ENCODE data around the gene CLPTM1L.
"Not testable (repeated sequence)": the region's sequence is repeated elsewhere in the genome, so short reads cannot be mapped to it uniquely, and the experiment has no call there.

The CLPTM1L gene

DNA sequence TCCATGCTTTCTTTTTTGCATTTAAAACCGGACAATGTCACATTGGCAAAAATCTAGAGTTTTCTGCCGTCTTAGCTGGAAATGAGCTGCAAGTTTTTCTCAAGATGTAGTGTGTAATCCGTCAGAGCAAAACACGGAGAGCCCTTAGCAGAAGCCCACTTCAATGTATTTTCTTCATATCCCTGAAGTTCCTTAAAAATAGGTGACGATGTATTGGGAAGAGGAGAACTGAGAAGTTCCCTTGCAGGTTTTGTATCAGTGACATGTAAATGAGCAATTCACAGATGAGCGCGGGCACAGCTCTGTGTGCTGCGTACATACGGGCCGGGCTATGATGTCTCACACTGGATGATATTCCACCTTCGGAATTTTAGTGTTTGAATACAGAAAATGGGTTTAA lies 14.8 kb upstream of the CLPTM1L start:
- DNase-seq, result no peak

DNA sequence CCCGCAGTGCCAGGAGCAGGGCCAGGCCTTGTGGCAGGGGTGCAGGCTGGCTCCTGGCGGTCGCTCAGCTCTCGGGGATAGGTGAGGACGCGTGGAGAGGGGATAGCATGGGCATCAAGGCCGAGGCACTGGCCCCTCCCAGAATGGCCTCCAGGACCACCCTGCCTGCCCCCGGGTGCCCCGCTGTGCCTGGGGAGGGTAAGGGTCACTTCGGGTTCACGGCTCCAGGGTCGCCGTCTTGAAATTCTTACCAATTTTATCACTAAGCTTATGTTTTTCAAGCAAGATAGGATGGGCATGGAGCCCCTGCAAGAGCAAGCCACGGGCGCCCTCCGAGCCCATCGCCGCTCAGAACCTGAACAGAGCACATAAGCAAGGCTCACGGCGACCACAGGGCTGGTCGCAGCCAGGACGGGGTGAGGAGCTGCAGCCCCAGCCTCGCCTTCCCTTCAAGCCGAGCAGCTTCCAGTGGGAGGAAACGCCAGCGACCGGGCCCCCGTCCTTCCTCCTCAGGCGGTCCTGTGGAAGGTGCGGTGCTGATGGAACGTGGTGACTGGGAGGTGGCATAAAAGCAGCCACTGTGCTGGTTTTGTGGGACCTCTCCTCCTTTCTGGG lies 14.2 kb upstream of the CLPTM1L start:
- DNase-seq, result no peak

DNA sequence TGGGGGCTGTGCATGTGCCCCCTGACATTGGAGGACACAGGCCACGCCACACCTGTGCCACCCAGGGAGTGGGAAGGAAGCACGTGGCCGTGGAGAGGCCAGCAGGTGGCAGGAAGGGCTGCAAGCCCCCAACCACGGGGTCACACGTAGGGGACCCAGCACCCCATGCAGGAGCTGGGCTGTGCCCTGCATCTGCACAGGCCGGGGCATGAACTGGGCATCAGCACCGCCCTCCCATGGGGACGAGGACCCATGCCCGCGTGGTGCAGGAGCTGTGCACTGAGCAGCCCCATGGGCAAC lies 13.8 kb upstream of the CLPTM1L start:
- DNase-seq, result no peak

DNA sequence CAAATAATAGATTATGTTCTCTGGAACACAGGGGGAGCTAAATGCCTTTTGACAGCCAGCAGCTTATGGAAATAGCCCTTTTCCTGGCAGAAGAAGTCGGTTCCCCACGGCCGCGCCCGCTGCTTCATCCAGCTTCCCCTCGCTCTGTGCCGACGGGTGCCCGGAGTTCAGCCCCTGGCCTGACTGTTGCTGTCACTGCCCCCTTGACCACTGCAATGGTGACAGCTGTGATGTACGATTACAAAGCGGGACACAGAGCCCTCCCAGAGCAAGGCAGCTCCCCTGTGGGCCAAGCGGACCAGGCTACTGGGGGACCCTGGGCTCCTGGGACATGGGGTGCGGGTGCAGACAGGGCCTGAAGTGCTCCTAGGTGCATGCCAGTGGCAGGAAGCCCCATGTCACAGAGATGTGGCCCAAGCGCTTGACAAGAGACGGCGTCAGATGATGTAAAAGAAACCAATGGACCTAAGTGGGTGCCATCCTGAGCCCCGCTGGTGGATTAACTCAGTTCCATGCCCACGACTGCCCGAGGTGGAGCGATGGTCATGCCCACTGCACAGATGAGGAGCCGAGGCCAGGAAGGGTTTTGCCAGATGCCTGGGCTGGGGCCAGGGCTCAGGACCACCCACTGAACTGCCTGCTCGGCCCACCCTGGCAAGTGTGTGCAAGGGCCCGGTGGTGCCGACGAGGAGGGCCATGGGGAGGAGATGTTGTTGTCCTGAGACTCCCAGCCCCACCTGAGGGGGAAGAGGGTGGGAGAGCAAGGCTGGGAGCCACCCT lies 13.2 kb upstream of the CLPTM1L start:
- DNase-seq, result no peak

GRCh38 chr5:1356873-1357787 lies 12.2 kb upstream of the CLPTM1L start:
- no peak for DNase-seq

DNA sequence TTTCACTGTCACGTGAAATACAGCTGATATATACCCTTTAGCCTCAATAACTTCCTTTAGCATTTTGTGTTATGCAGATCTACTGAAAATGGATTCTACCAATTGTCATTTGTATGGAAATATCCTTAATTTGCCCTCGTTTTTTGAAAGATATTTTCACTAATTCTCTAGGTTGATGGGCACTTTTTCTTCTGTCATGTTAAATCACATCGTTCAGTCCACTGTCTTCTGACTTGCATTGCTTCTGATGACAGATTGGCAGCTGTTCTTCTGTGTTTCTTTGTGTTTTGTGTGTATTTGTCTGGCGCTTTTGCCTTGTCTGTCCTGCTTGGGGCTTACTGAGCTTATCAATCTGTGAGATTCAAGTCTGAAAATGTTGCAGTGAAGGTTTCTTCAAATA lies 9.7 kb upstream of the CLPTM1L start:
- DNase-seq, result no peak

GRCh38 chr5:1352231-1353219 lies 7.6 kb upstream of the CLPTM1L start:
- DNase-seq, result no peak

GRCh38 chr5:1351156-1351555 lies 6.3 kb upstream of the CLPTM1L start:
- no peak for DNase-seq

DNA sequence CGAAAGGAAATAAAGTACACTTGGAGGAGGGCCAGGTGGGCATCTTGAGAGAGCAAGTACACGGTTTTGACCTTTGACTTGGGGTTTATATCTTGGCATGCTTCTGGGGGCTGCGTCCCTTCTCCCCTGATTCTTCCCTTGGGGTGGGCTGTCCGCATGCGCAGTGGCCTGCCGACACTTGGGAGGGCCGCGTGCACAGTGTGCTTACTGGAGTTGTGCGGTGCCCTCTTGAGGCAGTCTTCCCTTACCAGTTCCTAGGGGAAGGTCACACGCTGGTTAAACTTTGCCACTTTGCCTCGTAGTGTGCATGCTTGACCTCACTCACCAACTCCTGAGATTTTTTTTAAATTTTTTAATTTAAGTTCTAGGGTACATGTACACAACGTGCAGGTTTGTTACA lies 4.3 kb upstream of the CLPTM1L start:
- DNase-seq, result no peak

DNA sequence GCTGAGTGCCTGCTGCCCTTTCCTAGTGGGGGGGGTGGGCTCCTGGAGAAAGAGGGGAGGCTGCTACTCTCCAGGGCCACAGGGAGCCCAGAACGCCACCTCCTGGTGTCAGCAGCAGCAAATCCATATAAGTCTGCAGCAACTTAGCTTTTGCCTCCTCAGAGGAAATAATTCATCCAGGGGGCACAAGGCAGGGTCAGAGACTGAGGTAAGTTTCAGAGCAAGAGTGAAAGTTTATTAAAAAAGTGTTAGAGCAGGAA lies 4.0 kb upstream of the CLPTM1L start:
- no peak for DNase-seq

GRCh38 chr5:1347571-1347970 lies 2.7 kb upstream of the CLPTM1L start:
- no peak for DNase-seq

DNA sequence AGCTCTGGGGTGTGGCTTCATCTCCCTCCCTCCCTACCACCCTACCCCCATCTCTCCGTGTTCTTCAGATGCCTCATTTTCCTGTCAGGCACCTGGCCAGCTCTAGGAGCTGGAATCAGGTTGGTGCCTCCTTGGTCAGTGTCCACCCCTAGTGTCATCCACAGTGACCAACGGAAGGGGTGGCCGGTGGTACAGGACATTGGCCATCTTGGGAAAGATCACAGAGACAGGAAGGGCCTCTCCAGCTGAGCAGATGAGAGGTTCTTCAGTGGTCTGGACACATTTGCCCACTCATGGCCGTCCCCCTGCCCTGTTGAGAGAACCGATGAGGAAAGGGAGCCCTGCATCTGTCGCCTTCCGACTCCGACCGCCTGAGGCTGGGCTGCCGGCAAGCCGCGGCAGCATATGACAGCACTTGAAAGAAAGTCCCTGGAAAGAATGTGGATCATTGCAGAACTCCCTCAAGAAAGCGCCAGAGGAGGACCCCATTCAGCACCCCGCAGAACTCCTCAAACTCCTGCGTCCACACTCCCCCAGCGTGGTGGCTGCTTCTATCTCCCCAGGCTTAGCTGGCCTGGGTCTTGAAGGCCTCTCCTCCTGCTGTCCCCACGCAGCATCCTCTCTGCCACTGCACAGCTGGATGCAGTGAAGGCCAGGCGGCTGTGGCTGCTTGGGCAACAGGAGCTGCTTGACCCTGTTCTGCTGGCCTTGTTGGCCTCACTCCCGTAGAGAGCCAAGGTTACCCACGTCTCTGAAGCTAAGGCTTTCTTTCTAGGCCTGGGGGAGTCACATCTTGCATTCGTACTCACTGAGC lies 1.9 kb upstream of the CLPTM1L start:
- no peak for DNase-seq

DNA sequence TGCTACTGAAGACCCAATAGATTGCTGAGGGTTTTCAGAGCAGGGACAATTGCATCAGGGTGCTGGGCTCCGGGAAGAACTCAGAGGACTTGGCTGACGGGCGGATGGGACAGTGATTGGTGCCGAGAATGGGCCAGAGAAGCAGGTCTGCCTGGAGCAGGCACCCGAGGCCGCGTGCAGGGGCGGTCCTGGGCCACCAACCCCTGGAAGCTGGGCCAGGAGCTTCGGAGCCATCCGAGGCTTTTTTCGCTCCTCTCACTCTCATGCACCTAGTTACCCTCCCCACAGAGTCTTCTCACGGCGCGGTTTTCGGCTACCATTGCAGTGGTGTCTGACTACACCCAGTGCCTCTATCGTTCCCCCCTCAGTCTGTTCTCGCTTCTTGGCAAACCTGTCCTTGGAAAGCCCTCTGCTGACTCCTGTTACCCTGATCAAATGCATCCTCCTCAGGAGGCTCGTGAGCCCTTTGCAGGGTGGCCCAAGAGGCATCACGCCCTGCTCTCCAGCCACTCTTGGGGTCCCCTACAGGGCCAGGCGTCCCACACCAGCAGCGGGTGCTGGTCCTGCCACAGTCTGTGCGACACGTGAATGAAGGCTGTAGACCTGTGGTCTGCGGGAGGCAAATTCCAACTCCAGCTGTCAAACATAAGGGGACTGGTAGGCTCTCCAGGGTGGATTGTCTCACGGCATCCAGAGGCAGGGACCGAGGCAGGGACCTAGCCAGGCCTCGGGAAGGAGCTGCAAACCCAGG lies 1.2 kb upstream of the CLPTM1L start:
- DNase-seq, result no peak

GRCh38 chr5:1343931-1344901 lies 683 bp downstream of the CLPTM1L start:
- no peak for DNase-seq

DNA sequence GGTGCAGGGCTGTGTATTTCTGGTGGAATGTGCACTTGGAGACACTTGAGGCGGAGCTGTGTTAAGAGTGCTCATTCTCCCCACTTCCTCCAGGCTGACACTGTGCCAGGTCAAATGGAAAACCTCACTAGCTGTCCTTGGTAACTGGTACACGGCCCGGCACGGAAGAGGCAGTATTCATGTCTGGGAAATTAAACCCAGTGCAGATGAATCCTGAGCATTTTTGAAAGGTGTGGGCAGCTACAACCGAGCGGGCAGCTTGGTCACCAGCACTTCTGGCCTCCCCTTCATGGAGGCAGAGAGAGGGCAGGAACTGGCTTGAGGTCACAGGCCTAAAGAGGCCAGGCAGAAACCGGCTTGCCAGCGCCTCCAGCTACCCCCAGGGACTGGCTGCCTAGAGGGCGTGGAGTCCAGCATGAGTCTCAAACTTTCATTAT lies 1.6 kb downstream of the CLPTM1L start:
- DNase-seq, result no peak

GRCh38 chr5:1342711-1343110 lies 2.2 kb downstream of the CLPTM1L start:
- DNase-seq, result not testable (repeated sequence)

- DNase-seq, result no peak
These were observed 2.6 kb downstream of the CLPTM1L start for GRCh38 chr5:1342268-1342667.

DNA sequence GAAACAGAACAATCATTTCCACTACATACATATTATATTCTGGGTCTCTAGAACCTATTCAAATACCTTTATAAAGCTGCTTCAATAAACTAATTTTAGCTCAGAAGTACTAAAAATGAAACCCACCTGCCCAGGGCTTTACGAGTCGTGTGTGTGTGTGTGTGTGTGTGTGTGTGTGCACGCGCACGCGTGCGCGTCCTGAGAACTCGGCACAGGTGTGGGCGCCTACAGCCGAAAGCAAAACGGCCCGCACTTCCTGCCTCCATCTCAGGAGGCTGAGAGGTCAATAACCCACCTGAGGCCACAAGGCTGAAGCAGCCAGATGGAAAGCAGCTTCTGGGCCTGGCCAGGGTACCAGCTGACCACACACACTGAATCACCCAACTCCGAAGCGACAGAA lies 3.0 kb downstream of the CLPTM1L start:
- DNase-seq, result no peak

DNA sequence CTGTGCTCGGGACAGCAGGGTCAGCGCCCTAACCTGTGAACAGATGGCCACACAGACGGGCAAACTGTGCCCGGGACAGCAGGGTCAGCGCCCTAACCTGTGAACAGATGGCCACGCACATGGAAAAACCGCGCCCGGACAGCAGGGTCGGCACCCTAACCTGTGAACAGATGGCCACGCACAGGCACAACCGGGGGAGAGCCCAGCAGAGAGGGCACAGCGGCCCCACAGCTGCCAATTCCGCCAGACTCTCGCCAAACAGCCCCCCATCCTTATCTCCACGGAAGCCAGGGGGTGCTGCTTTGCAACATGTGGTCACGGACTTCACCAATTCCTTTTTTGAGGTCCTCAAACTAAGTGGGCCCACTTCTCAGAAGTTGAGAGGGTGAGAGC lies 5.1 kb downstream of the CLPTM1L start:
- not testable (repeated sequence) for DNase-seq
